GM23338 (cell line): ENCODE measurements around the gene SPNS3. TPM values are rescaled to one million over a fixed set of nuclear protein-coding genes. Genes with fewer than 3 reads are reported as not detected.

Experiments
- ATAC-seq: fragments of 200-7000 bp; cut with Tn5 transposase; 3 replicates; pipeline ENCODE4 v1.9.1; 2020
- DNase-seq: peaks from one replicate; pipeline ENCODE4 v3.0.0-alpha.2; 2015; ENCODE audit warnings: low spot score
- H2AFZ ChIP-seq: fragments of 200-600 bp; sonication (generic); 2 replicates; pipeline ENCODE4 v1.8.0; 2016; ENCODE audit warnings: antibody characterized with exemption, mild to moderate bottlenecking, moderate library complexity
- H3F3A ChIP-seq: fragments of 200-600 bp; sonication (generic); replicated peaks from 2 replicates; pipeline ENCODE4 v1.8.0; 2017; ENCODE audit warnings: antibody characterized with exemption, mixed run types, low read depth
- H3K27ac ChIP-seq: fragments of 200-600 bp; sonication (generic); 2 replicates; pipeline ENCODE4 v1.6.1; 2016; ENCODE audit warnings: low read depth
- H3K27me3 ChIP-seq: fragments of 200-600 bp; sonication (generic); 2 replicates; pipeline ENCODE4 v1.8.0; 2016; ENCODE audit warnings: mild to moderate bottlenecking, mixed run types, moderate library complexity; ENCODE audit not compliant: insufficient read depth
- H3K36me3 ChIP-seq: fragments of 200-600 bp; sonication (generic); 2 replicates; pipeline ENCODE4 v1.8.0; 2016; ENCODE audit warnings: mild to moderate bottlenecking; ENCODE audit not compliant: insufficient read depth
- H3K4me1 ChIP-seq: fragments of 200-600 bp; sonication (generic); 2 replicates; pipeline ENCODE4 v1.8.0; 2016; ENCODE audit warnings: mild to moderate bottlenecking, moderate library complexity; ENCODE audit not compliant: insufficient read depth
- H3K4me2 ChIP-seq: fragments of 200-600 bp; sonication (generic); 2 replicates; pipeline ENCODE4 v1.7.1; 2017; ENCODE audit warnings: mixed run types
- H3K4me3 ChIP-seq: fragments of 200-600 bp; sonication (generic); 2 replicates; pipeline ENCODE4 v1.6.1; 2016; ENCODE audit warnings: mixed run types
- H3K79me2 ChIP-seq: fragments of 200-600 bp; sonication (generic); replicated peaks from 2 replicates; pipeline ENCODE4 v1.8.0; 2017; ENCODE audit warnings: mild to moderate bottlenecking; ENCODE audit not compliant: insufficient read depth
- H3K9me2 ChIP-seq: fragments of 200-600 bp; sonication (generic); 2 replicates; pipeline ENCODE4 v1.8.0; 2017; ENCODE audit not compliant: insufficient read depth
- H4K20me1 ChIP-seq: fragments of 200-600 bp; sonication (generic); replicated peaks from 2 replicates; pipeline ENCODE4 v1.8.0; 2017; ENCODE audit warnings: mild to moderate bottlenecking; ENCODE audit not compliant: insufficient read depth
- H3K27ac Mint-ChIP-seq: 2 replicates; pipeline ENCODE4 v1.8.0; 2020; ENCODE audit warnings: inconsistent platforms, mild to moderate bottlenecking, moderate library complexity, mixed read lengths
- H3K27me3 Mint-ChIP-seq: 3 replicates; pipeline ENCODE4 v1.8.0; 2022; ENCODE audit warnings: low read depth, mild to moderate bottlenecking, moderate library complexity, mixed read lengths, inconsistent platforms; ENCODE audit not compliant: insufficient read depth, poor library complexity
- H3K36me3 Mint-ChIP-seq: 3 replicates; pipeline ENCODE4 v1.8.0; 2021; ENCODE audit warnings: low read depth, mild to moderate bottlenecking, inconsistent platforms, moderate library complexity, mixed read lengths
- H3K4me1 Mint-ChIP-seq: 3 replicates; pipeline ENCODE4 v1.8.0; 2020; ENCODE audit warnings: mild to moderate bottlenecking, inconsistent platforms, mixed read lengths
- H3K4me3 Mint-ChIP-seq: 3 replicates; pipeline ENCODE4 v1.8.0; 2021; ENCODE audit warnings: moderate library complexity, mild to moderate bottlenecking, inconsistent platforms, mixed read lengths
- H3K9me3 Mint-ChIP-seq: 3 replicates; pipeline ENCODE4 v1.8.0; 2020; ENCODE audit warnings: moderate library complexity, mild to moderate bottlenecking, inconsistent platforms, mixed read lengths
- EZH2 ChIP-seq: fragments of 200-600 bp; sonication (generic); IDR thresholded peaks from one replicate; pipeline ENCODE4 v1.8.0; 2017; ENCODE audit warnings: antibody characterized with exemption, mild to moderate bottlenecking, low read depth; ENCODE audit not compliant: unreplicated experiment
- NANOG ChIP-seq: IDR thresholded peaks from 2 replicates; pipeline ENCODE4 v1.6.1; 2016; ENCODE audit warnings: antibody characterized with exemption, borderline replicate concordance
- STAT1 ChIP-seq: IDR thresholded peaks from one replicate; pipeline ENCODE4 v1.6.1; 2016; ENCODE audit warnings: antibody characterized with exemption; ENCODE audit not compliant: unreplicated experiment
- ZNF114 ChIP-seq: fragments of 250-450 bp; sonication (Bioruptor Pico); IDR thresholded peaks from 2 replicates; pipeline ENCODE4 v1.5.0; 2020; ENCODE audit warnings: mild to moderate bottlenecking, moderate library complexity
- ZNF331 ChIP-seq: fragments of 250-450 bp; sonication (Bioruptor Pico); IDR thresholded peaks from 2 replicates; pipeline ENCODE4 v1.5.0; 2020; ENCODE audit warnings: low read depth, mild to moderate bottlenecking, moderate library complexity
- polyA plus RNA-seq: library from polyadenylated mRNA; unstranded; fragments of >200 nt; fragmentation: Nextera tagmentation; extraction: Ambion mirVana; gene quantifications from 2 replicates; pipeline ENCODE4 v1.2.1, GENCODE V29; 2016
- total RNA-seq: library from RNA; depleted of rRNA; stranded (reverse); fragments of >200 nt; shearing (Covaris generic); gene quantifications from 2 replicates; pipeline ENCODE4 v1.2.3, GENCODE V29; 2014
- TF ChIP-seq, protein P1 (sequence below): IDR thresholded peaks from one replicate; pipeline ENCODE4 v1.6.1; 2018; ENCODE audit warnings: antibody characterized with exemption; ENCODE audit not compliant: unreplicated experiment
- TF ChIP-seq, protein P2 (sequence below): IDR thresholded peaks from 2 replicates; pipeline ENCODE4 v1.6.1; 2016; ENCODE audit warnings: antibody characterized with exemption
- TF ChIP-seq, protein P3 (sequence below), 2 experiments: fragments of 200-600 bp in 1 of 2; sonication (generic) in 1 of 2; conservative IDR thresholded peaks; 2 replicates each; pipeline versions ENCODE4 v1.5.1 to v1.6.1; 2016 to 2017; ENCODE audit warnings: antibody characterized with exemption in 2 of 2, low read depth in 2 of 2, mild to moderate bottlenecking in 2 of 2, moderate library complexity in 1 of 2

The SPNS3 gene
- total and polyA plus RNA-seq, 2 experiments from 2014 or later, result not detected

DNA sequence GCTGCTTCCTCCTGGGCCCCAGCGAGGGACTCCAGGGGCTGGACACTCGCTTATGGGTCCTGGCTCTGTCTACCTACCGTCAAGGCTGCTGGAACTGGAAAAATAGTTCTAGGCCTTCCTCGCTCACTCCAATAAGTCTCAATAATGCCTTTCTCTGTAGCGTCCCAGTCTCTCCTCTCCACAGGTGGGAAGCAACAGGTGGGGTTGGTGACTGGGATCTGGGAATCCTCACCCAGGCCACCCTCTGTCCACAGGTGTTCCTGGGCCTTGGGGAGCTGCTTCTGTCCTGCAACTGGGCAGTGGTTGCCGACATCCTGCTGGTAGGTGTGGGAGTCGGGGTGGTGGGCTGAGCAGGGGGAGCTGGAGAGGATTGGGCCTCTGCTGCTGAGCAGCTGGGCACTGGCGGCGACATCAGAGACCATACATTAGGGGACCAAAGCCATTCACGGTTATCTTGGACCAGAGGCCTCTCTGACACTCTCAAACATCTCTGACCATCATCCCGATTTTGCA is 44.6 kb downstream of the SPNS3 start:
- ATAC-seq, result no peak
- no peak overlapping the region for H3K4me3 Mint-ChIP-seq
- H3K4me1 ChIP-seq, result no peaks in the 10 kb centered on the region

DNA sequence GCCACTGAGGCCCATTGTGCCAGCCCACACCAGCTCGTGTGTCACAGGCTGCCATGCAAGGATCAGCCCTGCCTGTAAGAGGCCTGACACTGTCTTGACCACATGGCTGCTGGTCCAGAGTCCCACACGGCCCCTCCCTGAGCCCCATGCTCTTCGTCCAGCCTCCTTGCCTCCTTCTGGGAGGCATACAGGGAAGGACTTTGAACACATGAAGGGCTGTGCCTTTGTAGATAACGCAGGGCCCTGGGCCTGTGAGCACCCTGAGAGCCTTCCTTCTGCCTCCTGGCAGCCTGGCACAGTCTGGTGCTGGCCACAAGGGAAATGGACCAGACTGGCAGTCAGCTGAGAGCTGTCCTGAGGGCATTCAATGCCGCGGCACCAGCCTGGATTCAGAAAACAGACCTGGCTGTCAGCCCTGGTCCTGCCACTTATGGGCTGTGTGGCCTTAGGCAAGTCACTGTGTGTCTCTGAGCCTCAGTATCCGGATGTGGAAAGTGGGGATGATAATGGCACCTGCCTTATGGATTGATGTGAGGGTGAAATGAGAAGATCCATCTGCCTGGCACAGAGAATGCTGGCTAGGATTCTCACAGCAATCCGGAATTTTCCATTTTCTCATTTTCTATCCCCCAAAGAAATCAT is 45.7 kb downstream of the SPNS3 start:
- DNase-seq (no peak), ATAC-seq (no peak)
- Histone ChIP-seq H3K9me2 (no peaks in the 10 kb centered on the region), H2AFZ (no peak overlapping the region), H3K4me3 (no peak overlapping the region), H3K4me2 (no peak overlapping the region), H3K27ac (no peak overlapping the region), H4K20me1 (no peaks in the 10 kb centered on the region), H3K4me1 (no peaks in the 10 kb centered on the region), H3K79me2 (no peaks in the 10 kb centered on the region), H3K36me3 (no peaks in the 10 kb centered on the region), H3K27me3 (no peaks in the 10 kb centered on the region), H3F3A (no peaks in the 10 kb centered on the region)
- TF ChIP-seq, protein P1, sequence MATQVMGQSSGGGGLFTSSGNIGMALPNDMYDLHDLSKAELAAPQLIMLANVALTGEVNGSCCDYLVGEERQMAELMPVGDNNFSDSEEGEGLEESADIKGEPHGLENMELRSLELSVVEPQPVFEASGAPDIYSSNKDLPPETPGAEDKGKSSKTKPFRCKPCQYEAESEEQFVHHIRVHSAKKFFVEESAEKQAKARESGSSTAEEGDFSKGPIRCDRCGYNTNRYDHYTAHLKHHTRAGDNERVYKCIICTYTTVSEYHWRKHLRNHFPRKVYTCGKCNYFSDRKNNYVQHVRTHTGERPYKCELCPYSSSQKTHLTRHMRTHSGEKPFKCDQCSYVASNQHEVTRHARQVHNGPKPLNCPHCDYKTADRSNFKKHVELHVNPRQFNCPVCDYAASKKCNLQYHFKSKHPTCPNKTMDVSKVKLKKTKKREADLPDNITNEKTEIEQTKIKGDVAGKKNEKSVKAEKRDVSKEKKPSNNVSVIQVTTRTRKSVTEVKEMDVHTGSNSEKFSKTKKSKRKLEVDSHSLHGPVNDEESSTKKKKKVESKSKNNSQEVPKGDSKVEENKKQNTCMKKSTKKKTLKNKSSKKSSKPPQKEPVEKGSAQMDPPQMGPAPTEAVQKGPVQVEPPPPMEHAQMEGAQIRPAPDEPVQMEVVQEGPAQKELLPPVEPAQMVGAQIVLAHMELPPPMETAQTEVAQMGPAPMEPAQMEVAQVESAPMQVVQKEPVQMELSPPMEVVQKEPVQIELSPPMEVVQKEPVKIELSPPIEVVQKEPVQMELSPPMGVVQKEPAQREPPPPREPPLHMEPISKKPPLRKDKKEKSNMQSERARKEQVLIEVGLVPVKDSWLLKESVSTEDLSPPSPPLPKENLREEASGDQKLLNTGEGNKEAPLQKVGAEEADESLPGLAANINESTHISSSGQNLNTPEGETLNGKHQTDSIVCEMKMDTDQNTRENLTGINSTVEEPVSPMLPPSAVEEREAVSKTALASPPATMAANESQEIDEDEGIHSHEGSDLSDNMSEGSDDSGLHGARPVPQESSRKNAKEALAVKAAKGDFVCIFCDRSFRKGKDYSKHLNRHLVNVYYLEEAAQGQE, result no peak
- TF ChIP-seq, protein P2, sequence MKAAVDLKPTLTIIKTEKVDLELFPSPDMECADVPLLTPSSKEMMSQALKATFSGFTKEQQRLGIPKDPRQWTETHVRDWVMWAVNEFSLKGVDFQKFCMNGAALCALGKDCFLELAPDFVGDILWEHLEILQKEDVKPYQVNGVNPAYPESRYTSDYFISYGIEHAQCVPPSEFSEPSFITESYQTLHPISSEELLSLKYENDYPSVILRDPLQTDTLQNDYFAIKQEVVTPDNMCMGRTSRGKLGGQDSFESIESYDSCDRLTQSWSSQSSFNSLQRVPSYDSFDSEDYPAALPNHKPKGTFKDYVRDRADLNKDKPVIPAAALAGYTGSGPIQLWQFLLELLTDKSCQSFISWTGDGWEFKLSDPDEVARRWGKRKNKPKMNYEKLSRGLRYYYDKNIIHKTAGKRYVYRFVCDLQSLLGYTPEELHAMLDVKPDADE, result no peak
- Mint-ChIP-seq H3K9me3 (no peaks in the 10 kb centered on the region), H3K27me3 (peaks cover 23% of the 10 kb centered on the region), H3K4me3 (no peak overlapping the region), H3K27ac (no peak overlapping the region), H3K36me3 (no peaks in the 10 kb centered on the region), H3K4me1 (peaks cover 11% of the 10 kb centered on the region)

More for the DNA sequence above, 44.6 kb downstream of the SPNS3 start:
- Histone ChIP-seq H3K9me2 (no peaks in the 10 kb centered on the region), H3K79me2 (no peaks in the 10 kb centered on the region), H3K36me3 (no peaks in the 10 kb centered on the region), H4K20me1 (no peaks in the 10 kb centered on the region), H3F3A (no peaks in the 10 kb centered on the region), H3K27ac (no peak overlapping the region), H3K4me3 (no peak overlapping the region), H2AFZ (no peak overlapping the region), H3K27me3 (no peaks in the 10 kb centered on the region), H3K4me2 (no peak overlapping the region)
- Mint-ChIP-seq H3K27ac (no peak overlapping the region), H3K9me3 (no peaks in the 10 kb centered on the region), H3K27me3 (peaks cover 23% of the 10 kb centered on the region), H3K36me3 (no peaks in the 10 kb centered on the region), H3K4me1 (peaks cover 11% of the 10 kb centered on the region)
- DNase-seq, result no peak
- no peak for TF ChIP-seq NANOG
- TF ChIP-seq ZNF331 (CRISPR knock-in tag), result no peak
- TF ChIP-seq, protein P2, result no peak
- TF ChIP-seq EZH2, result no peak
- TF ChIP-seq, protein P3, sequence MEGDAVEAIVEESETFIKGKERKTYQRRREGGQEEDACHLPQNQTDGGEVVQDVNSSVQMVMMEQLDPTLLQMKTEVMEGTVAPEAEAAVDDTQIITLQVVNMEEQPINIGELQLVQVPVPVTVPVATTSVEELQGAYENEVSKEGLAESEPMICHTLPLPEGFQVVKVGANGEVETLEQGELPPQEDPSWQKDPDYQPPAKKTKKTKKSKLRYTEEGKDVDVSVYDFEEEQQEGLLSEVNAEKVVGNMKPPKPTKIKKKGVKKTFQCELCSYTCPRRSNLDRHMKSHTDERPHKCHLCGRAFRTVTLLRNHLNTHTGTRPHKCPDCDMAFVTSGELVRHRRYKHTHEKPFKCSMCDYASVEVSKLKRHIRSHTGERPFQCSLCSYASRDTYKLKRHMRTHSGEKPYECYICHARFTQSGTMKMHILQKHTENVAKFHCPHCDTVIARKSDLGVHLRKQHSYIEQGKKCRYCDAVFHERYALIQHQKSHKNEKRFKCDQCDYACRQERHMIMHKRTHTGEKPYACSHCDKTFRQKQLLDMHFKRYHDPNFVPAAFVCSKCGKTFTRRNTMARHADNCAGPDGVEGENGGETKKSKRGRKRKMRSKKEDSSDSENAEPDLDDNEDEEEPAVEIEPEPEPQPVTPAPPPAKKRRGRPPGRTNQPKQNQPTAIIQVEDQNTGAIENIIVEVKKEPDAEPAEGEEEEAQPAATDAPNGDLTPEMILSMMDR (conservative IDR thresholded peaks at IDR 0.05; ENCODE audit: low read depth in 2 of 2), result no peak
- TF ChIP-seq ZNF114 (CRISPR knock-in tag), result no peak
- no peak for TF ChIP-seq STAT1
